Osteocyte (in vitro differentiated cells): ENCODE measurements around the gene DDTL. TPM values are rescaled to one million over a fixed set of nuclear protein-coding genes. Genes with fewer than 3 reads are reported as not detected.

Experiments used
- DNase-seq: peaks from one replicate; pipeline ENCODE4 v3.0.0; 2021; ENCODE audit warnings: mixed read lengths; ENCODE audit not compliant: unreplicated experiment; ENCODE audit errors: extremely low spot score
- H3K27ac Mint-ChIP-seq: one replicate; pipeline ENCODE4 v1.8.0; 2021; ENCODE audit warnings: mild to moderate bottlenecking, mixed read lengths; ENCODE audit not compliant: unreplicated experiment
- H3K27me3 Mint-ChIP-seq: one replicate; pipeline ENCODE4 v1.8.0; 2021; ENCODE audit warnings: mixed read lengths; ENCODE audit not compliant: unreplicated experiment
- H3K36me3 Mint-ChIP-seq: one replicate; pipeline ENCODE4 v1.8.0; 2021; ENCODE audit warnings: mixed read lengths; ENCODE audit not compliant: unreplicated experiment
- H3K4me1 Mint-ChIP-seq: one replicate; pipeline ENCODE4 v1.8.0; 2021; ENCODE audit warnings: mixed read lengths; ENCODE audit not compliant: unreplicated experiment
- H3K4me3 Mint-ChIP-seq: one replicate; pipeline ENCODE4 v1.8.0; 2021; ENCODE audit warnings: mild to moderate bottlenecking, moderate library complexity, mixed read lengths; ENCODE audit not compliant: unreplicated experiment
- H3K9me3 Mint-ChIP-seq: one replicate; pipeline ENCODE4 v1.8.0; 2021; ENCODE audit warnings: mixed read lengths; ENCODE audit not compliant: unreplicated experiment
- total RNA-seq: library from RNA; stranded (reverse); gene quantifications from 2 replicates; pipeline ENCODE4 v1.2.1, GENCODE V29; 2021
- TF ChIP-seq, protein P1 (sequence below): fragments of 200-600 bp; sonication (generic); IDR thresholded peaks from 2 replicates; pipeline ENCODE4 v1.5.0; 2021; ENCODE audit warnings: antibody characterized with exemption, mild to moderate bottlenecking, moderate library complexity

Gene DDTL
- total RNA-seq, 1 donor from 2014 or later, result not detected

DNA sequence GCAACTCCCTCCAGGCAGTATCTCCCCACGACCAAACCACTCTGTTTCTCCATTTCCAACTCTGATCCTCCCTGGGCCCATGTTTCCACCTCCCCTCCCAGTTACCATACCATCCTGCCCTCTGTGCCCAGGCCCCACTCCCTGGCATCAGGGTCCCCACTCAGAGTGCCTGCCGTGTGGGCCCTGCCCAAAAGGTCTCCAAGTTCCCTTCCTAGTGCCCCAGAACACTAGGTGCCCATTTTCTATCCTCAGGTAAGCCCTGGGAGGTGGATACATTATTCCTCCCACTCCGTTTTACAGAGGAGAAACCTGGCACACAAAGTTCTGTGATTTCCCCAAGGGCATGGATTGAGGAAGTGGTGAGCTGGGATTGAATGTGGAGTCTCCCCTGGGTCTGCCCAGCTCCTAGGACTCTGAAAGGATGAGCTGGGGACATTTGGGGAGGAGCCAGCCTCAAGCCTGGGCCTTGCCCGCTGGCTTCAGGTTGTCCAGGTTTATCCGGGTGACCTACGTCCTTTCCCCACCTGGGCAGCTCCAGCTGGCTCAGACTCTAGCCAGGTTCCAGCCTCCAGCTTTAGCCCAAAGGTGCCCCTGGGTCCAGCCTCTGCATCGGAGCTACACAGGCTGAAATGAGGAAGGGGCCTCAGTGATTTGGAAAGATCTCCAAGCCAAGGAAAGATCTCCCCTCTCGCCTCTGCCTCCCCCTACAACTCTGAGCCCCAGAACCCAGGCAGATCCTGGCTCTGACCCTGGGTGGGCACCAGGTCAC, 40.7 kb downstream of the DDTL start:
- no peak overlapping the region for H3K4me3 Mint-ChIP-seq
- no peaks in the 10 kb centered on the region for H3K9me3 Mint-ChIP-seq
- DNase-seq, result no peak

GRCh38 chr22:24008022-24008283, 41.3 kb downstream of the DDTL start:
- Mint-ChIP-seq H3K36me3 (no peaks in the 10 kb centered on the region), H3K4me3 (no peak overlapping the region), H3K27me3 (no peaks in the 10 kb centered on the region), H3K4me1 (peaks cover 11% of the 10 kb centered on the region), H3K9me3 (no peaks in the 10 kb centered on the region), H3K27ac (no peak overlapping the region)
- TF ChIP-seq, protein P1, sequence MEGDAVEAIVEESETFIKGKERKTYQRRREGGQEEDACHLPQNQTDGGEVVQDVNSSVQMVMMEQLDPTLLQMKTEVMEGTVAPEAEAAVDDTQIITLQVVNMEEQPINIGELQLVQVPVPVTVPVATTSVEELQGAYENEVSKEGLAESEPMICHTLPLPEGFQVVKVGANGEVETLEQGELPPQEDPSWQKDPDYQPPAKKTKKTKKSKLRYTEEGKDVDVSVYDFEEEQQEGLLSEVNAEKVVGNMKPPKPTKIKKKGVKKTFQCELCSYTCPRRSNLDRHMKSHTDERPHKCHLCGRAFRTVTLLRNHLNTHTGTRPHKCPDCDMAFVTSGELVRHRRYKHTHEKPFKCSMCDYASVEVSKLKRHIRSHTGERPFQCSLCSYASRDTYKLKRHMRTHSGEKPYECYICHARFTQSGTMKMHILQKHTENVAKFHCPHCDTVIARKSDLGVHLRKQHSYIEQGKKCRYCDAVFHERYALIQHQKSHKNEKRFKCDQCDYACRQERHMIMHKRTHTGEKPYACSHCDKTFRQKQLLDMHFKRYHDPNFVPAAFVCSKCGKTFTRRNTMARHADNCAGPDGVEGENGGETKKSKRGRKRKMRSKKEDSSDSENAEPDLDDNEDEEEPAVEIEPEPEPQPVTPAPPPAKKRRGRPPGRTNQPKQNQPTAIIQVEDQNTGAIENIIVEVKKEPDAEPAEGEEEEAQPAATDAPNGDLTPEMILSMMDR, result no peak
- DNase-seq, result no peak

More for the DNA sequence above, 40.7 kb downstream of the DDTL start:
- Mint-ChIP-seq H3K27me3 (no peaks in the 10 kb centered on the region), H3K27ac (no peak overlapping the region), H3K4me1 (peaks cover 7% of the 10 kb centered on the region), H3K36me3 (no peaks in the 10 kb centered on the region)
- TF ChIP-seq, protein P1, result no peak

- H3K4me1 Mint-ChIP-seq, result peaks cover 16% of the 10 kb centered on the region
- no peak overlapping the region for H3K27ac Mint-ChIP-seq
- H3K4me3 Mint-ChIP-seq, result no peak overlapping the region
- no peaks in the 10 kb centered on the region for H3K27me3 Mint-ChIP-seq
- no peaks in the 10 kb centered on the region for H3K9me3 Mint-ChIP-seq
- TF ChIP-seq, protein P1, result no peak
- no peaks in the 10 kb centered on the region for H3K36me3 Mint-ChIP-seq
- DNase-seq, result no peak
These were observed 41.9 kb downstream of the DDTL start for GRCh38 chr22:24008381-24009226.

GRCh38 chr22:24009227-24010017, 42.7 kb downstream of the DDTL start:
- Mint-ChIP-seq H3K36me3 (no peaks in the 10 kb centered on the region), H3K4me3 (no peak overlapping the region), H3K27me3 (no peaks in the 10 kb centered on the region), H3K9me3 (no peaks in the 10 kb centered on the region), H3K27ac (no peak overlapping the region), H3K4me1 (peaks cover 18% of the 10 kb centered on the region)
- no peak for DNase-seq
- TF ChIP-seq, protein P1, result no peak
